Measurements from ENCODE around the gene POC1B.
A peak's percentile ranks its signal among the peaks of the same experiment; 100 is the strongest.

Gene POC1B

DNA sequence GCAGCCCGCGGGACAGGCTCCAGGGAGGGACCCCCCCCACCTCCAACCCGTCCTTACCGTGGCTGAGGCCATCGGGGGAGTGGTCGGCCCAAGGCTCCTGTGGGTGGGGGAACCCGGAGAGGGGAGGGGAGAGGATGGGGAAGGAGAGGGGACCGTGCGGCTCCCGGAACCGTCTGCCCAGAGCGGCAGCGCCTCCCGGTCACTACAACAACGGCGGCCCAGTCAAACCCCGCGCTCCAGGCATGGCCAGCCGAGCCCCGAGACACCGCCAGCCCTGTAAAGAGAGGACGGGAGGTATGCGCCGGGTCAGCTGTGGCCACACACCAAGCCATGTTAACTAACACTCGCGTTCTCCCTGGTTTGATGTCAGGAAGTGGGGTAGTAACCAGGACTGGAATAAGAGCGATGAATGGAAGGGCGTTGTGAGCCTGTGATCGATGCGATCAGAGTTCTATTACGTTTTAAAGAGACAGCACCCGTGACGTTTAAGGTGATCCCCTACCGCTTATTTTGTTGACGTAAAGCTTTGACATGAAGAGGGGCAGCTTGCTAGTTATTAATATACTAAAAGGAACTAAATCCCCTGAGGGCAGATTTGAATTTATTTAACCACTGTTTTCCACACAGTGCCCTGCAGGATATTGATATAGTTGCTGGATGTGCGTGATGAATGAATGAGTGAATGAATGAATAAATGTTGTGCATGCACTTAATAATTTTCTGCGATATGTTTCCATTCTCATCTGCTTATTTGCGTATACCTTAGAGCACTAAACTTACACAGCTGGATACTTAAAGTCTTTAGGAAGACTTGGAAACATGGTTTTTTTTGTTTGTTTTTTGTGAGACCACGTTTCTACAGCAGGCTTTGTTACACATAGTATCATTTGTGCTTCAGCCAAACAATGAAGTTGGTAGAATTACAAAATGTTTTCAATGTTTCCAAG lies at the start of gene POC1B:
TSS of gene POC1B (minus strand) at position 224 of the 947 bp plus-strand sequence. CDS start at position 72, 152 bp downstream.
- ATAC-seq (peak; percentile 86), DNase-seq (peak; percentile 78 to 85)
- Mint-ChIP-seq H3K27me3 (no peaks in the 10 kb centered on the region), H3K27ac (peak within 1 kb of the TSS; percentile 98), H3K4me3 (peak within 1 kb of the TSS; percentile 94 to 97), H3K4me1 (peaks cover 54% of the 10 kb centered on the region), H3K9me3 (no peaks in the 10 kb centered on the region)

- no peaks in the 10 kb centered on the region for H3K9me3 Mint-ChIP-seq
- H3K4me3 Mint-ChIP-seq = no peak overlapping the region
- peaks cover 6% of the 10 kb centered on the region for H3K4me1 Mint-ChIP-seq
- DNase-seq (no peak), ATAC-seq (no peak)
- no peak overlapping the region for H3K27ac Mint-ChIP-seq
- H3K27me3 Mint-ChIP-seq = no peaks in the 10 kb centered on the region
These were observed 49.5 kb upstream of the POC1B start for GRCh38 chr12:89575374-89575773.

DNA sequence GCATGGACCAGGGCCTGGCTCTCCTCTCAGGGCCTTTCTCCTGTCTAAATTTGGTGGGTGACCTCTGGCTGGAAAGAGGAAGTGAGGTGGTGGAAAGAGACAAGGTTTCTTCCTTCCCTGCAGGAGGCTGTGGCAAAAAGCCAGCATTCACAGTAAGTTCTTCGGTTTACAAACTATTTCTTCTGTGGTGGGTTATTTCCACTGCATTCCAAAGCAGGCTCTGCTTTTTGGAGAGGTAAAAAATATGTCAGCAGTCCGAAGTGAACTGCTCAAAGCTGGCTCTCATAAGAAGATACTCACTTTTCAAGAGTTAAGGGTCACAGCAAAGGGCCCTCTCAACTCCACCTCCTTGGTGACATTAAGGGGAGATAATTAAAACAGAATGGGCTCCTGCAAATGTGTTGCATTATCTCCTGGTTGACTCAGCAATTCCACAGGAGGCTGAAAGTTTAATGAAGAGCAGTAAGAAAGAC lies 48.9 kb upstream of the POC1B start:
- H3K27ac Mint-ChIP-seq = peak overlapping the region in 1 of 2 donors; percentile 12
- H3K4me3 Mint-ChIP-seq = no peak overlapping the region
- DNase-seq (no peak), ATAC-seq (no peak)
- H3K27me3 Mint-ChIP-seq = no peaks in the 10 kb centered on the region
- no peaks in the 10 kb centered on the region for H3K9me3 Mint-ChIP-seq
- H3K4me1 Mint-ChIP-seq = peaks cover 6% of the 10 kb centered on the region

- H3K4me1 Mint-ChIP-seq = peaks cover 6% of the 10 kb centered on the region
- DNase-seq = no peak
- H3K4me3 Mint-ChIP-seq = no peak overlapping the region
- H3K27ac Mint-ChIP-seq = no peak overlapping the region
- H3K27me3 Mint-ChIP-seq = no peaks in the 10 kb centered on the region
- no peak for ATAC-seq
- H3K9me3 Mint-ChIP-seq = no peaks in the 10 kb centered on the region
These were observed 47.4 kb upstream of the POC1B start for GRCh38 chr12:89573051-89573810.

GRCh38 chr12:89571491-89572195 lies 45.8 kb upstream of the POC1B start:
- H3K27me3 Mint-ChIP-seq = no peaks in the 10 kb centered on the region
- H3K9me3 Mint-ChIP-seq = no peaks in the 10 kb centered on the region
- H3K4me1 Mint-ChIP-seq = peaks cover 13% of the 10 kb centered on the region
- no peak overlapping the region for H3K27ac Mint-ChIP-seq
- no peak overlapping the region for H3K4me3 Mint-ChIP-seq
- DNase-seq = no peak
- ATAC-seq = no peak

- Mint-ChIP-seq H3K4me3 (no peak overlapping the region), H3K4me1 (peaks cover 12% of the 10 kb centered on the region), H3K9me3 (no peaks in the 10 kb centered on the region), H3K27me3 (no peaks in the 10 kb centered on the region), H3K27ac (no peak overlapping the region)
- no peak for ATAC-seq
- no peak for DNase-seq
These were observed 42.6 kb upstream of the POC1B start for GRCh38 chr12:89568484-89568883.

DNA sequence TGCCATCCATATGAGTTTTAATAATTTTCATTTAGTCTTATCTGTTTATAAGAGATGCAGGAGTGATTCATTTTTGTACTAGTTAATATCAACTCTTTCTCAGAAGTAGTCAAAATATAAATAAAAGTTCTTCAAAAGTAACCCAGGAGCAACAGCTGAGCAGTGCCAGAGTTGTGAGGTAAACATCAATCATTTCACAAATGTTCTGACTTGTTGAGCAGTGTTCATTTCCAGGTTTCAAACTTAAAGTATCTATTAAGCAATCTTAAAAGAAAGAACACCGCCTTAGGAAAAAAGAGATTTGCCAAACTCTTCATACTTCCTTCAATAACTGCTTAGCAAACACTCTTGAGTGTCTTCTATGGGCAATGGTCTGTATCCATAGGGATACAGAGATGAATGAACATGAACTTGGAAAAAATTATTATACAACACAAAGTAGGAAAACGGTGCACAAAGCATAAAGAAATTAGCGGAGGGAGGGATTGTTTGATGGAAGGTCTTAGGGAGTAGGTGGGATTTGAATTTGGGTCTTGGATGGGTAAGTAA lies 41.9 kb upstream of the POC1B start:
- Mint-ChIP-seq H3K9me3 (no peaks in the 10 kb centered on the region), H3K4me3 (no peak overlapping the region), H3K4me1 (peaks cover 12% of the 10 kb centered on the region), H3K27ac (no peak overlapping the region), H3K27me3 (no peaks in the 10 kb centered on the region)
- DNase-seq (no peak), ATAC-seq (no peak)

- Mint-ChIP-seq H3K4me3 (no peak overlapping the region), H3K27me3 (no peaks in the 10 kb centered on the region), H3K27ac (peak overlapping the region in 1 of 2 donors; percentile 71), H3K9me3 (no peaks in the 10 kb centered on the region), H3K4me1 (peaks cover 12% of the 10 kb centered on the region)
- DNase-seq (peak in 1 of 2 donors; percentile 9), ATAC-seq (peak; percentile 68)
These were observed 40.8 kb upstream of the POC1B start for GRCh38 chr12:89566615-89567014.

DNA sequence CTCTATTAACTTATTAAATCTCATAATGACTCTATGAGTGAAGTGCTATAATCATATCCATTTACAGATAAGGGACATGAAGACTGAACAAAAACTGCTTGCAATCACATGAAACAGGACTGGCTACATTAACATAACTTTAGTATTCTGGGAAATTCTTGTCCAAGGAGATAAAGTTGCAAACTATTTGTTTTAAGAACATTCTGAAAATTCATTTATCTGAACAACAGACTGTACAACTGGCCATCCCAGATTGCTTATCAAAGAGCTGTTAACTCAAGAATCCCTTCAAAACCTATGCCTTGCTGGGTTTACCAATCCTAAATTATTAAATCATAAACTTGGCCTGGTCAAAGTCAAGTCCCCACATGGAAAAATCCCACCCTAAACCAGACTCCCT lies 39.2 kb upstream of the POC1B start:
- no peak for ATAC-seq
- Mint-ChIP-seq H3K9me3 (no peaks in the 10 kb centered on the region), H3K4me1 (peaks cover 12% of the 10 kb centered on the region), H3K27me3 (no peaks in the 10 kb centered on the region), H3K27ac (no peak overlapping the region), H3K4me3 (no peak overlapping the region)
- no peak for DNase-seq

DNA sequence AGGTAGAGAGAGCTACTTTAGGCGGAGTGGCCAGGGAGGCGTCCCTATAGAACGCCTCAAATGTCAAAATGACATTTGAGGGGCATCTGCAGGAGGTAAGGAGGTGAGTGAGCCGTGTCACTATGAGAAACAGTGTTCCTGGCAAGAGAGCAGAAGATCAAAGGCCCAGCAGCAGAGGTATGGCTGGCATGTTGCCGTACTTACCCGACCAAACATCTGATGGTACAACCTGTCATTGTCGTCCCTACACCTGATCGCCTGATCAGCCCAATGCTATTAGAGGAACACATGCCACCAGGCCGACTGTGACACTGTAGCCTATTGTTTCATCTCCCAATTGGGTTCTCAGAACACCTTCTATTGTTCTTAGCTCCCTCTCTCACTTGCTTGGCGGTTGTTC lies 33.9 kb upstream of the POC1B start:
- Mint-ChIP-seq H3K4me3 (no peak overlapping the region), H3K4me1 (no peaks in the 10 kb centered on the region), H3K9me3 (peaks cover 0 to 8% of the 10 kb centered on the region in 2 donors), H3K27me3 (no peaks in the 10 kb centered on the region), H3K27ac (no peak overlapping the region)
- DNase-seq = no peak
- no peak for ATAC-seq

DNA sequence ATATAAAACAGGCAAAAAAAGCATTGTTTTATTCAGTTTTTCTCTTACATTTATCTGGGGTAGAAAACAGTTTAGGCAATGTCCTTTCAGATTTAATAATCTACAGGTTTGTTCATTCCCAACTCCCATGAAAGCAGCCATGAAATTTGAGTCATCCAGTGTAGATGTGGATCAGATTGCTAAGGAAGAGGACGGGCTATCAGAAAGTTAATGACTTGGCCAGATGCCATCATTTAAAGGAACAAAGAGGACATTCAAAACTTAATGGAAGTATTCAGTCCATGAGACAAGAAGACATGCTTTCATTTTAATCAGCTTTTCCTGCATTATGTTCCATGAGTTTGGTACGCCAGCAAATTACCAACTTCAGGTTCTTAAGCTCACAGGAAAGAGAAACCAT lies 31.1 kb upstream of the POC1B start:
- no peaks in the 10 kb centered on the region for H3K27me3 Mint-ChIP-seq
- H3K27ac Mint-ChIP-seq = no peak overlapping the region
- no peak for DNase-seq
- no peak for ATAC-seq
- peaks cover 0 to 8% of the 10 kb centered on the region in 2 donors for H3K9me3 Mint-ChIP-seq
- no peaks in the 10 kb centered on the region for H3K4me1 Mint-ChIP-seq
- no peak overlapping the region for H3K4me3 Mint-ChIP-seq

- no peak for DNase-seq
- Mint-ChIP-seq H3K4me1 (no peaks in the 10 kb centered on the region), H3K27ac (no peak overlapping the region), H3K27me3 (no peaks in the 10 kb centered on the region), H3K4me3 (no peak overlapping the region), H3K9me3 (peaks cover 0 to 8% of the 10 kb centered on the region in 2 donors)
- ATAC-seq = no peak
These were observed 26.5 kb upstream of the POC1B start for GRCh38 chr12:89552376-89552775.

DNA sequence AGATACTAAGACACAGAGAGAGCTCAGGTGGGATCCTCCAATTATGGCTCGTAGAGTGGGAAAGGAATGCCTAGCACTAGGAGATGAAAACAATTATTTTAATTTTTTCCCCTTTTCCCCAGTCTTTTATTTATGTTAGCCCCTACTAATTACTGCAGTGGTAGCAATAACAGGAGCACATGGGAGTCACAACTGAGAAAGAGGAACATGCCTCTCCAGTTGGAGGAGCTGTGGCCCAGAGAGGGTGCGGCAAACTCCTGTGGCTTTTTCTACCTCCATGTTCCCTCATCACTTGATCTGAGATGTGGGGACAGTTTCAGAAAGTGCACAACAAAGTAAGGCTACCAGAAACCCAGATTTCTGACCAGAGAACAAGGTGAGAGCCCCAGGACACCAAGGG lies 25.9 kb upstream of the POC1B start:
- H3K27ac Mint-ChIP-seq = no peak overlapping the region
- no peak for ATAC-seq

GRCh38 chr12:89547101-89547500 lies 21.3 kb upstream of the POC1B start:
- Mint-ChIP-seq H3K27ac (no peak overlapping the region), H3K4me1 (peaks cover 11% of the 10 kb centered on the region), H3K4me3 (no peak overlapping the region), H3K27me3 (no peaks in the 10 kb centered on the region), H3K9me3 (no peaks in the 10 kb centered on the region)
- DNase-seq (no peak), ATAC-seq (no peak)

More for the DNA sequence above, 25.9 kb upstream of the POC1B start:
- Mint-ChIP-seq H3K9me3 (peaks cover 0 to 8% of the 10 kb centered on the region in 2 donors), H3K4me1 (no peaks in the 10 kb centered on the region), H3K27me3 (no peaks in the 10 kb centered on the region), H3K4me3 (no peak overlapping the region)
- DNase-seq = no peak

- ATAC-seq = no peak
- no peak for DNase-seq
- no peak overlapping the region for H3K4me3 Mint-ChIP-seq
- peaks cover 11% of the 10 kb centered on the region for H3K4me1 Mint-ChIP-seq
- H3K9me3 Mint-ChIP-seq = no peaks in the 10 kb centered on the region
- no peaks in the 10 kb centered on the region for H3K27me3 Mint-ChIP-seq
- no peak overlapping the region for H3K27ac Mint-ChIP-seq
These were observed 20.3 kb upstream of the POC1B start for GRCh38 chr12:89546151-89546550.
